Cardiac fibroblast (primary cell): ENCODE results near the gene SLC22A23.

Source experiments
- DNase-seq, 2 donors: peaks; one replicate each; pipeline versions ENCODE4 v3.0.0 to v3.0.0-alpha.2; 2010; ENCODE audit warnings: low read depth in 2 of 2
- H3K4me3 ChIP-seq, 2 donors: replicated peaks in 1 of 2; 1 replicate in 1 of 2; 2 replicates in 1 of 2; pipeline ENCODE4 v1.5.1; 2011; ENCODE audit warnings: low read depth in 2 of 2, low read length in 2 of 2, mild to moderate bottlenecking in 2 of 2, moderate library complexity in 1 of 2
- TF ChIP-seq, protein P1 (sequence below): IDR thresholded peaks from one replicate; pipeline ENCODE4 v1.5.1; 2011; ENCODE audit warnings: low read depth, mild to moderate bottlenecking, low read length, inconsistent platforms

The SLC22A23 gene

DNA sequence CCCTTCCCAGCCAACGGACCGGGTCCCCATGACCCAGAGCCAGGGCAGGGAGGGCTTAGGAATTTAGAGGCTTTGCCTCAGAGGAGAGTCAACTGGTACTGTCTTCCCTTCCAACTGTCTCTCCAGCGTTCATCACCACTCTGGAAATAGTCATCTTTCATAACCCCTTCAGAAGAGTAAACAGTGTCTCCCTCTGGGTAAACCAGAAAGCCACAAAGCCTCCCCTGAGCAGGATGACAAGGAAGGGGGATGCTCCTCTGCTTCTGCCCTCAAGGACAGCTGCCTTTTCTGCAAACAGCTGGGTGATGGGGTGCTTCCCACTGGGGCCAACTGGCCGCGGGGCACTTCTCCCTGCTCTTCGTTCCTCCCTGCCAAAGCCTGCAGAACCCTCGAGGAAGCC, 108.0 kb downstream of the SLC22A23 start:
- TF ChIP-seq, protein P1, sequence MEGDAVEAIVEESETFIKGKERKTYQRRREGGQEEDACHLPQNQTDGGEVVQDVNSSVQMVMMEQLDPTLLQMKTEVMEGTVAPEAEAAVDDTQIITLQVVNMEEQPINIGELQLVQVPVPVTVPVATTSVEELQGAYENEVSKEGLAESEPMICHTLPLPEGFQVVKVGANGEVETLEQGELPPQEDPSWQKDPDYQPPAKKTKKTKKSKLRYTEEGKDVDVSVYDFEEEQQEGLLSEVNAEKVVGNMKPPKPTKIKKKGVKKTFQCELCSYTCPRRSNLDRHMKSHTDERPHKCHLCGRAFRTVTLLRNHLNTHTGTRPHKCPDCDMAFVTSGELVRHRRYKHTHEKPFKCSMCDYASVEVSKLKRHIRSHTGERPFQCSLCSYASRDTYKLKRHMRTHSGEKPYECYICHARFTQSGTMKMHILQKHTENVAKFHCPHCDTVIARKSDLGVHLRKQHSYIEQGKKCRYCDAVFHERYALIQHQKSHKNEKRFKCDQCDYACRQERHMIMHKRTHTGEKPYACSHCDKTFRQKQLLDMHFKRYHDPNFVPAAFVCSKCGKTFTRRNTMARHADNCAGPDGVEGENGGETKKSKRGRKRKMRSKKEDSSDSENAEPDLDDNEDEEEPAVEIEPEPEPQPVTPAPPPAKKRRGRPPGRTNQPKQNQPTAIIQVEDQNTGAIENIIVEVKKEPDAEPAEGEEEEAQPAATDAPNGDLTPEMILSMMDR, result no peak
- DNase-seq, result no peak
- no peak overlapping the region for H3K4me3 ChIP-seq

DNA sequence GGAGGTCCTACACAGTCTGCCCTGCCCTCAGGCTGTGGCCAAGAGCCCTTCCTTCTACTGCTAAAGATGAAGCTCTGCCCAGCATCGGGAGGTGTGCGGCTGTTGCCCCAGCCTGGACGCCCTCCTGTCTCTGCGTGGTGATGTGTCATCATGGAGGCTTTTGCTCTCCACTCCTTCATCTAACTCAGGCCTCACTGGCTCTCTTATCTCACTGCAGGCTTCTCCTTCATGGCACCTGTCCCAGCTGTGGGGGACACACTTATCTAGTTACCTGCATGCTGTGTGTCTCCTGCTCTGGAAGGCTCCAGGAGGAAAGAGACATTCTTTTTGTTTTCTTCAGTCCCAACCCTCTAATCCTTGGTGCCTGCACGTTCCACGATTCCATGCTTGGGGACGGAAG, 109.0 kb downstream of the SLC22A23 start:
- TF ChIP-seq, protein P1, result no peak
- H3K4me3 ChIP-seq, result no peak overlapping the region
- no peak for DNase-seq

DNA sequence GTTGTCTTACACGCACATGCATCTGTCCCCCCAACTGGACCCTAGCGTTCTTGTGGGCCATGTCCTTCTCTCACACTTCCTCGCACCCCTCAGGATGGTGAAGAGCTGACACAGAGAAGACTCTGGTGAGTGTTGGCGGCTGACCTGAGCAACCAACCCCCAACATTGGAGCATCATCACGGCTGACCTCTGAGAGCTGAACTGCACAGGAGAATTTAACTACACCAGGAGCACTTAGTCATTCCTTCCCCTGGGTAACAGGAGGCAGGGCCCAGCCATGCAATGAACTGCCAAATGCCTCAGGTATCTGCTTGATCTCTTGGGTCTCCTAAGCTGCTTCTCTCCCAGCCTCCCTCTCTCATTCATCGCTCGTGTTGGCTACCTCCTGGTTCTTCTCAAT, 109.6 kb downstream of the SLC22A23 start:
- DNase-seq, result no peak
- TF ChIP-seq, protein P1, result no peak
- no peak overlapping the region for H3K4me3 ChIP-seq

DNA sequence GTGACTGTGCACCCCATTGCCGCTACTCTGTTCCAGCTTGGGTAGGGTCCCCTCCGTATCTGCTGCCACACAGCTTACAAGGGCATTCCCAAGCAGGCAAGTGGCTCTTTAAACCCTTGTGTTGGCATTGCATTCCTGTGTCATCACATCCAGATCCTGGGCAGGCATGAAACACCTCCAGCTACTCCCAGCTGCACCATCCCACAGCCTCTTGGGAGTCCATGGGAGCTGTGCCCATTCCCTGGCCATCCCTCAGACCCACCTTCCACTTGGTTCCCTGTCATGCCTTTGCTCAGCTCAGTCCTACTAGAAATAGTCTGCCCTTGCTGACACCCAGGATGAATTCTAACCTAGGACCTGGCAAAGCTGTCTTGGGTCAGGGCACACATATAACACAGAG, 110.4 kb downstream of the SLC22A23 start:
- TF ChIP-seq, protein P1, result no peak
- no peak for DNase-seq
- no peak overlapping the region for H3K4me3 ChIP-seq

DNA sequence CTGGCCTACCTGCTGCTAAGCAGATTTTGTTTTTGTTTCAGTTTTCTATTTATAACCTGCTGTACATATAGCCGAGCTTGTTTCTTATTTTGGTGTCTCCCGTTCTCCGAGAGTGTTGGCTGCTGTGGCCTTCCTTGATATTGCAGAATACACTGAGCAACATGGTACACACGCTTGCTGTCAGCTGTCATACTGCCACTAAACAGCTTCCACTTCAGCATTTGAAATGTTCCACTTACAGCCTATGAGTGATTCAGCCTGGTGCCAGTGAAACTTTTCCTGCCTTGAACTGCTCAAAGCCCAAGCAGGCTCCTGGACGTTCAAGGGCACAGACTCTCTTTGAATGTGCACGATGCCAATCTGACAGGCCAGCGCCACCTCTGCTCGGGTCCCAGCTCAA, 111.0 kb downstream of the SLC22A23 start:
- TF ChIP-seq, protein P1, result no peak
- DNase-seq, result no peak
- no peak overlapping the region for H3K4me3 ChIP-seq

DNA sequence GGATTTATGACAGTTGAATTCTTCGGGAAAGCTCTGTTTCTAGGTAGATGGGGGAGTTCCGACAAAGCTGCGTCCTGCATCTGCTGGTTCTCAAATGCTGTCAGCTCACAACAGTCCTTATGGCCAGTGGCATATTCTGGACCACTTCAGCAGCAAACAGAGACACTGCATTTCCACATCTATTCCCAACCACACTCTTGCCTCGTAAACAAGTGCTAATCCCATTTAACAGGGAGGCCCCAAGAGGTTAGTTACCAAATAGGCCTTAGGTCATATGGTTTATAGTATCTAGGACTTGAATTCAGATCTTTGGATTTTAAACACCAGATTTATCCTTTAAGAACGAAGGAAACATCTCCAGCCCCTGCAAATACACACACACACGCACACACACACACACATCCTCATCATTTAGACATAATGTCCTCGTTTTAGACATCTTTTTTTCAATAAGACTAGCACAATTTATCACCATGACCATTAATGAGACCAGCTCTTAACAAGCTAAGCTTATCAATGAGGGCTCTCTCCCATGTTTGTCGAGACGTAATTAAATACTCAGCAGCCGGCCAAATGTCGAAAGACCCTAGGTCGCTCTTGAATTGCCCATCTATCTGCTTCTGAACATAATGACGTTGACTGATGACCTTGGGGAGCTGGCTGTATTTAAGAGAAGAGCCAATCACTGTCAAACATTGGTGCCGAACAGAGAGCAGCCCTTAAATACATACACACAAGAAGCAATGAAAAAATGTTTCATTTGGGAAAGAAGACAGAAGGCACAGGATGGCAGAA, 113.6 kb downstream of the SLC22A23 start:
- TF ChIP-seq, protein P1, result no peak
- DNase-seq, result no peak
- no peak overlapping the region for H3K4me3 ChIP-seq

DNA sequence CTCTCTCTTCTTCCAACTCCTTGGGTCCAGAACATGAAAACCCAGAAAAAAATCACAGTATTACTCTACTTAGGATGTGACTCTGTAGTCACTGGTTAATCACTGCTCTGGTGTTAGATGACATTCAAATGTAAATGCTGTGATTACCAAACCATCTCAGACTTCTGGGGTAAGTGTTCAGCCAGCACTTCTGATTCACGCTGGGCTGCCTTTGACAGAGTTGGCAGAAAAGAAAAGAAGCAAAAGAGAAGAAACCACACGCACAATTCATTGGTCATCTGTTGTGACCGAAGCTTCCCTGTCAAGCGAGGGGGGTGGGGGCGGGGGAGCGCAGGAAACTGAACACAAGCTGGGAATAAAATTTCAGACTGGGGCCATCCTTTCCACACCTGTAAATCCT, 115.4 kb downstream of the SLC22A23 start:
- no peak overlapping the region for H3K4me3 ChIP-seq
- TF ChIP-seq, protein P1, result no peak
- peak; percentile 90 for DNase-seq
